ENCODE results near the gene TCEA2. TPM values are rescaled to one million over a fixed set of nuclear protein-coding genes. Genes with fewer than 3 reads are reported as not detected.

Gene TCEA2
- total and polyA plus RNA-seq, 2 of the 13 experiments (the other 11 are each of a cell fraction or from before 2014, with no cell fraction given): 28.1 to 33.7 TPM

DNA sequence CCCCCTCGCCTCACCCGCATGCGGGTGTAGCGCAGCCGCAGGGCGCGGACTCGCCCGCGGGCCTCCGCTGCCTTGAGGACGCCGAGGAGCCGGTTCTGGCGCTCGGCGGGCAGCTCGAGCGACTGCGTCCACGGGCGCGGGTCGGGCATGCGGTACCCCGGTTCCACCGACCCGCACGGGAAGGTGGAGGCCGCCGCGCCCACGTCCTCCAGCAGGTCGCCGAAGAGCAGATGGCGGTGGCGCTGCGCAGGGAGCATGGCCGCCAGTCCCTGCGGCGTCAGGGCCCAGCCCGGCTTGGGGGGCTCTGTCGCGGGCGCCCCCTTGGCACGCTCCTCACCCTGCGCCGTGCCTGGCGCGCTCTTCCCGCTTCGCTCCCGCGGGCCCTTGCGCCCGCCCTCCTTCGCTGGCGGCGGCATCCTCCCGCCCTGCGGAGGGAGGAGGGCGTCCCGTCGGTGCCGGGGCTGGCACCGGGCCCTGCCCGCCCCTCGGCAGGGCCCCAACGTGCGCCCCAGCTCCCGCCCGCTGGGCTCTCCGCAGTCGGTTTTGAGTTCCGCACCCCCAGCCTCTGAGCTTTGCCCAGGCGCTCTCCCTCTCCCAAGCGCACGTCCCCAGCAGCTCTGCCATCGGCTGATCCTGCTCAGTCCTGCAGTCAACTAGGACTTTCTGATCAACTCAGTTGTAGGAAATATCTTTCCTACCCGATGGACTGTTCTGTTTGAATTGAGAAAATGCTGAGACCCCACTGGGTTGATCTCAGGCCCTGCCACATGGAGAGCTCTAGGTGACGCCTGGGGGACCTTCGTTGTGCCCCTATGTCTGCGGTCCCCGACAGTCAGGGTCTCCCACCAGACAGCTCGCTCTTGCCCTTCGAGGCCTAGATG lies 21.0 kb downstream of the TCEA2 start, which contains the start of gene LKAAEAR1 (continued):
- peak; percentile 61; the same call in 1 of the 2 replicates for TF ChIP-seq ZMYM4 (CRISPR knock-in tag; IDR thresholded peaks at IDR 0.05)
- TF ChIP-seq CHCHD3 (CRISPR knock-in tag; IDR thresholded peaks at IDR 0.05): peak; percentile 61; the same call in 1 of the 2 replicates
- TF ChIP-seq HHEX (CRISPR knock-in tag; IDR thresholded peaks at IDR 0.05): no peak
- TF ChIP-seq ZFYVE20 (CRISPR knock-in tag; IDR thresholded peaks at IDR 0.05; ENCODE audit: borderline replicate concordance, low read depth): 0 out of 2 replicates have a peak, but pooled peaks have one; percentile 60
- TF ChIP-seq ARHGAP35 (CRISPR knock-in tag; IDR thresholded peaks at IDR 0.05; ENCODE audit: borderline replicate concordance): no peak
- 0 out of 2 replicates have a peak, but pooled peaks have one; percentile 2 for TF ChIP-seq ZMAT3 (CRISPR knock-in tag; conservative IDR thresholded peaks at IDR 0.05)
- TF ChIP-seq MTF2 (CRISPR knock-in tag; IDR thresholded peaks at IDR 0.05; ENCODE audit: borderline replicate concordance): peak; percentile 100
- peak; percentile 83 for TF ChIP-seq SALL2 (CRISPR knock-in tag; IDR thresholded peaks at IDR 0.05)
- TF ChIP-seq PITX1 (CRISPR knock-in tag; IDR thresholded peaks at IDR 0.05): no peak
- no peak for TF ChIP-seq HMG20B (CRISPR knock-in tag; conservative IDR thresholded peaks at IDR 0.05)
- TF ChIP-seq CBX2 (IDR thresholded peaks at IDR 0.05; ENCODE audit: low read depth, low read length): no peak
- TF ChIP-seq CBX2 (CRISPR knock-in tag; IDR thresholded peaks at IDR 0.05; ENCODE audit: low read depth): peak; percentile 69; the same call in 1 of the 2 replicates
- no peak for TF ChIP-seq ZNF724P (CRISPR knock-in tag; IDR thresholded peaks at IDR 0.05; ENCODE audit: borderline replicate concordance)
- no peak for TF ChIP-seq NR2F2 (IDR thresholded peaks at IDR 0.05; ENCODE audit: borderline replicate concordance, low read depth)
- TF ChIP-seq ZNF7 (CRISPR knock-in tag; IDR thresholded peaks at IDR 0.05): no peak
- no peak for TF ChIP-seq ZNF619 (CRISPR knock-in tag; IDR thresholded peaks at IDR 0.05)
- no peak for TF ChIP-seq ZNF329 (CRISPR knock-in tag; IDR thresholded peaks at IDR 0.05; ENCODE audit: low read depth)
- TF ChIP-seq MYNN (CRISPR knock-in tag; IDR thresholded peaks at IDR 0.05; ENCODE audit: low read depth): no peak
- TF ChIP-seq ZFP37 (CRISPR knock-in tag; IDR thresholded peaks at IDR 0.05; ENCODE audit: borderline replicate concordance): no peak
- TF ChIP-seq ARNTL (CRISPR knock-in tag; IDR thresholded peaks at IDR 0.05): no peak
- no peak for TF ChIP-seq ELF3 (CRISPR knock-in tag; IDR thresholded peaks at IDR 0.05)
- TF ChIP-seq PCBP2 (optimal IDR thresholded peaks at IDR 0.05; ENCODE audit: low read depth, low read length, poor library complexity, severe bottlenecking): no peak
- no peak for TF ChIP-seq ZNF468 (CRISPR knock-in tag; IDR thresholded peaks at IDR 0.05)
- TF ChIP-seq MED8 (CRISPR knock-in tag; IDR thresholded peaks at IDR 0.05; ENCODE audit: insufficient replicate concordance): no peak
- no peak for TF ChIP-seq ZNF782 (CRISPR knock-in tag; IDR thresholded peaks at IDR 0.05; ENCODE audit: borderline replicate concordance)
- 0 out of 2 replicates have a peak, but pooled peaks have one; percentile 30 for TF ChIP-seq AKAP8 (CRISPR knock-in tag; IDR thresholded peaks at IDR 0.05)
- TF ChIP-seq ZNF616 (CRISPR knock-in tag; IDR thresholded peaks at IDR 0.05; ENCODE audit: low read depth): no peak; the same call in 1 of the 2 replicates
- no peak for TF ChIP-seq ZBTB20 (CRISPR knock-in tag; IDR thresholded peaks at IDR 0.05; ENCODE audit: borderline replicate concordance, low read depth)
- TF ChIP-seq, protein P1, sequence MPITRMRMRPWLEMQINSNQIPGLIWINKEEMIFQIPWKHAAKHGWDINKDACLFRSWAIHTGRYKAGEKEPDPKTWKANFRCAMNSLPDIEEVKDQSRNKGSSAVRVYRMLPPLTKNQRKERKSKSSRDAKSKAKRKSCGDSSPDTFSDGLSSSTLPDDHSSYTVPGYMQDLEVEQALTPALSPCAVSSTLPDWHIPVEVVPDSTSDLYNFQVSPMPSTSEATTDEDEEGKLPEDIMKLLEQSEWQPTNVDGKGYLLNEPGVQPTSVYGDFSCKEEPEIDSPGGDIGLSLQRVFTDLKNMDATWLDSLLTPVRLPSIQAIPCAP (CRISPR knock-in tag; IDR thresholded peaks at IDR 0.05; ENCODE audit: low read depth): peak; percentile 70; the same call in 1 of the 2 replicates
- no peak for TF ChIP-seq AGO2 (optimal IDR thresholded peaks at IDR 0.05; ENCODE audit: low read depth, low read length)
- TF ChIP-seq NBN (conservative IDR thresholded peaks at IDR 0.05): no peak
- no peak for TF ChIP-seq SMARCE1 (IDR thresholded peaks at IDR 0.05; ENCODE audit: borderline replicate concordance)
- no peak for TF ChIP-seq SIX1 (CRISPR knock-in tag; IDR thresholded peaks at IDR 0.05; ENCODE audit: borderline replicate concordance)
